Ovary (tissue), 3 donors: ENCODE measurements around the gene NIPAL1.

Experiments
- POLR2A ChIP-seq: fragments of 450-650 bp; IDR thresholded peaks from one replicate; pipeline ENCODE4 v1.6.1; 2017; ENCODE audit warnings: antibody characterized with exemption, mild to moderate bottlenecking, moderate library complexity
- TF ChIP-seq, protein P1 (sequence below), 3 donors: fragments of 450-650 bp in 2 of 3; fragments of 200-600 bp in 1 of 3; IDR thresholded peaks; one replicate each; pipeline versions ENCODE4 v1.5.1 to v1.8.0; 2016 to 2022; ENCODE audit warnings: antibody characterized with exemption in 3 of 3, mild to moderate bottlenecking in 1 of 3
- donor health status: DM: no; HTN: no; CAD: no.

DNA sequence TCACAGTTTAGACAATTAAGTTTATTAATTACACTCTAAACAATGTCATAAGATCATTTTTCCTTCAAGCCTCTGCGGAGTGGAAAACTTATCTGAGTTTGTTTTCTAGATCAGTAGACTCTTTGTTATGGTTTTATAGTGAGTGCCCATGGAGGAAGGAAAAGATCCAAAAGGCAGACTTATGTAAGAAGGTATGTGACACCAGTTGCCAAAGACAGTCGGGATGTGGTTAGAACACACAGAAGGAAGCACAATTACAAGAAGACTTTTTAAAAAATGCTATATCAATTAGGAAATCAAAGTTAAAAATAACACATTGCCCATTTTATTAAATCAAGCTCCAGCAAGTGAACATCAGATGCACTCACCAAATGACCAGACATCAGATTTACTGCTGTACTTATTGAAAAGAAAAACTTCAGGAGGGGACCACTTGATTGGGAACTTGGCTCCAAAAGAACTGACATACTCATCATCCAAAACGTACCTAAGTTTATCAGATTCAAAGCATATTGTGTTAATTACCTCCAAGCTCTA is 57.1 kb downstream of the NIPAL1 start:
- TF ChIP-seq, protein P1, sequence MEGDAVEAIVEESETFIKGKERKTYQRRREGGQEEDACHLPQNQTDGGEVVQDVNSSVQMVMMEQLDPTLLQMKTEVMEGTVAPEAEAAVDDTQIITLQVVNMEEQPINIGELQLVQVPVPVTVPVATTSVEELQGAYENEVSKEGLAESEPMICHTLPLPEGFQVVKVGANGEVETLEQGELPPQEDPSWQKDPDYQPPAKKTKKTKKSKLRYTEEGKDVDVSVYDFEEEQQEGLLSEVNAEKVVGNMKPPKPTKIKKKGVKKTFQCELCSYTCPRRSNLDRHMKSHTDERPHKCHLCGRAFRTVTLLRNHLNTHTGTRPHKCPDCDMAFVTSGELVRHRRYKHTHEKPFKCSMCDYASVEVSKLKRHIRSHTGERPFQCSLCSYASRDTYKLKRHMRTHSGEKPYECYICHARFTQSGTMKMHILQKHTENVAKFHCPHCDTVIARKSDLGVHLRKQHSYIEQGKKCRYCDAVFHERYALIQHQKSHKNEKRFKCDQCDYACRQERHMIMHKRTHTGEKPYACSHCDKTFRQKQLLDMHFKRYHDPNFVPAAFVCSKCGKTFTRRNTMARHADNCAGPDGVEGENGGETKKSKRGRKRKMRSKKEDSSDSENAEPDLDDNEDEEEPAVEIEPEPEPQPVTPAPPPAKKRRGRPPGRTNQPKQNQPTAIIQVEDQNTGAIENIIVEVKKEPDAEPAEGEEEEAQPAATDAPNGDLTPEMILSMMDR (IDR thresholded peaks at IDR 0.05), result no peak
- TF ChIP-seq POLR2A, result no peak
